Measurements from ENCODE around the gene CEP72.

CEP72 gene

DNA sequence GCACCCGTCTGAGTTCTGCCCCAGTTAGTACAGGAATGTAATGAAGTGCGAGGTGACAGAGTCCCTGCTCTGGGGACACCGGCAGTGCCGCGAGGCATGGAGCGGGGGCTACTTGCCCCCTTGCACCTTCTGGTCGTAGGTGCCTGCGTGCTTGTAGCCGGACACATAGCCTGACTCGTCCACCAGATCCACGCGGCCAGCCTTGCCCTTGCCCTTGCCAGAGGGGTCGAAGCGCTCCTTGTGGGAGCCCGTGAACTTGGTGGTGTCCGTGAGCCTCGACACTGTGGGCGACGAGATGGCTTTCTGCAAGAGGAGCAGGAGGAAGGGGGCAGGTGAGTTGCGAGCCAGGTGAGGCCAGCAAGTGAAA is 52.8 kb downstream of the CEP72 start:
- no peak for DNase-seq (ENCODE audit: extremely low spot score, insufficient read length, low read depth)
- FAIRE-seq, result no peak

DNA sequence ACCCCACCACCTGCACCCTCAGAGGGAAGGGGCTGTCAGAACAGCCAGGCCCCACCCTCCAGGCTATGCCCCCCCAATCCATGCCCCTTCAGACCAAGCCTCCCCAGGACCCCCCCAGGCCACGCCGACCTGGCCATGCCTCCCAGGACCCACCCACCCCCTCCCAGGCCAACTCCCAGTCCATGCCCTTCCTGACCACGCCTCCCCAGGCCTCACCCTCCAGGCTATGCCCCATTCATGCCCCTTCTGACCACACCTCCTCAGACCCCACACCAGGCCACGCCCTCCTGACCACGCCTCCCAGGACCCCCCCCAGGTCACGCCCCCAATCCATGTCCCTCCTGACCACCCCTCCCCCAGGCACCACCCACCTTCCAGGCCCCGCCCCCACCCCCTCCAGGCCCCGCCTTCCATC is 53.4 kb downstream of the CEP72 start:
- DNase-seq (ENCODE audit: extremely low spot score, insufficient read length, low read depth), result no peak
- no peak for FAIRE-seq

DNA sequence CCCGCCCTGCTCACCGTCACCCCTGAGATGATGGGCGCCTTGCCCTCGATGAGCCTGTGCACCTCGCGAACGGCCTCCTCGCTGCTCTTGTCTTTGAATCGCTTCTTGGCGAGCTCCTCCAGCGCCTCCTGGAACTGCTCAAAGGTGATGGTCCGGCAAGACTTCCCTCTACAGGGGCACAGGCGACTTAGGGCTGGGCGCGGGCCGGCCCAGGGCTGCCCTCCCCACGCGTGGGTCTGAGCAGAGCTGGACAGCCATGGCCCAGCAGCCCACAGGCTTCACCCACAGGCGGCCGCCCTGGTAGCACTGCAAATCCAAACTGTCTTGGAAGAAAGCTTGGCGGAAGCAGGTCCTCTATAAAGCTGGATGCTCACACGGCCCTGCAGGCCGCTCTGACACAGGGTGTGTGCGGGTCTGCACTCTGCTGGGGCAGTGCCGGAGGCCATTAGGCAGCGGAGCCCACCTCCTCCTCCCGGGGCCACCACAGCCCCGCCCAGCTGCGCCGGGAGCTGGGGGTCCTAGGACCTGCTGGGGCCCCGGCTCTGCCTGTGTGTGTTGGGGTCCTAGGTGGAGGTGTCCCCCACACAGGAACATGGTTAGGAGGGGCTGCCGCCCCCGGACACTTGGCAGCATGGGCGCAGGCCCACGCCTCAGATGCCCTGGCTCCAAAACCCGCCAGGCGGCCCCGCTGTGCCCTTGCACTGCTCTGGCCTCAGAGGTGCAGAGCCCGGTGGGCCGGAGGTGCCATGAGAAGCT is 54.0 kb downstream of the CEP72 start:
- DNase-seq (ENCODE audit: extremely low spot score, insufficient read length, low read depth), result no peak
- FAIRE-seq, result no peak

DNA sequence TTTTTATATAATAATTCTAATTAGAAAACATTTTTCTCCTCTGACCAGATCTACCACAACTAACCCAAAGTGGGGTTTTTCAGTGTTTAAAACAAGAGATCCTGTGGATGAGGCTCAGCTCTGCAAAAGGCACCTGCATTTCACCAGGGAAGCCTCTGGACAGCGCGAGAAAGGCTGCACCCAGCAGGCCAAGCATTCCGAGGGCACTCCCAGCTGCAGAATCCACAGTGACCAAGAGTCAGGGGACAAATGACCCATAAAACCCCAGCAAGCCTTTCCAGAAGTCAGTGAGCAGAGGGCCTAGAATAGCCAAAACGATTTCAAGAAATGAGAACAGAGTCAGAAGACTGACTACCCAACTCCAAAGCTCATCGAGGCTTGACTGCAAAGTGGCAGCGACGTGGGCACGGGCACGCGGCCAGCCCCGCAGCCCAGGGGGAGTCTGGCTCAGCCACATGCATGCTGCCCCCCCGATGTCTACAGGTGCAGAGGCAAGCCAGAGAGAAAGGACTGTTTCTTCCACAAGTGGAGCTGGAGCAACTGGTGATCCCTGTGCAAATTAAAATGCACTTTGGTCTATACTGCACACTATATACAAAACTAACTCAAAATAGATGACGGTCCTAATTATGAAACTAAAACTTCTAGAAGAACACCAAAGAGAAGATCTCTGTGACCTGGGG is 54.8 kb downstream of the CEP72 start:
- DNase-seq (ENCODE audit: extremely low spot score, insufficient read length, low read depth) (no peak), FAIRE-seq (no peak)

DNA sequence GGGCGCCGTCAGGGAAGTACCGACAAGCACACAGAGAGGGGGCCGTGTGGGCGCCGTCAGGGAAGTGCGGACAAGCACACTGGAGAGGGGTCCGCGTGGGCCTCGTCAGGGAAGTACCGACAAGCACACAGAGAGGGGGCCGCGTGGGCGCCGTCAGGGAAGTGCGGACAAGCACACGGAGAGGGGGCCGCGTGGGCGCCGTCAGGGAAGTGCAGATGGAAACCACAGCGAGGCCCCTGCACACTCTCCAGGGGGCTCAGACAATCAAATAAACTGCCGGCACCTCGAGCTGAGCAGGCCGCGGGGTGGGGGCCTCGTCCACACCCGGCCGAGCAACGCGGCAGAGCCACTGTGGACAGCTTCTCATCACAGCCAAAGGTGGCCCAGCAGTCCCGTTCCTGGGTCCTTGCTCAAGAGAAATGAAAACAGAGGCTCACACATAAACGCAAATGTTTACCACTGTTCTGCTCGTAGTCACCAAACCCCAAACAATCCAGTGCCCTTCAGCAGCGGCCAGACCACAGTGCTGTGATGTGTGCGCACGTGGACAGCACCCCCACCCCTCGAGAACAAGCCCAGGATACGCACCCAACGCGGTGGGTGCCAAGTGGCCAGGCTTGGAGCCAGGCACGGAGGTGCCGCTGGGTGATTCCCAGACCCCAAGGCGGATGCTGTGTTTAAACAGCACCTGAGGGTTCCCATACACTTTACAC is 56.3 kb downstream of the CEP72 start:
- DNase-seq (ENCODE audit: extremely low spot score, insufficient read length, low read depth), result no peak
- no peak for FAIRE-seq

DNA sequence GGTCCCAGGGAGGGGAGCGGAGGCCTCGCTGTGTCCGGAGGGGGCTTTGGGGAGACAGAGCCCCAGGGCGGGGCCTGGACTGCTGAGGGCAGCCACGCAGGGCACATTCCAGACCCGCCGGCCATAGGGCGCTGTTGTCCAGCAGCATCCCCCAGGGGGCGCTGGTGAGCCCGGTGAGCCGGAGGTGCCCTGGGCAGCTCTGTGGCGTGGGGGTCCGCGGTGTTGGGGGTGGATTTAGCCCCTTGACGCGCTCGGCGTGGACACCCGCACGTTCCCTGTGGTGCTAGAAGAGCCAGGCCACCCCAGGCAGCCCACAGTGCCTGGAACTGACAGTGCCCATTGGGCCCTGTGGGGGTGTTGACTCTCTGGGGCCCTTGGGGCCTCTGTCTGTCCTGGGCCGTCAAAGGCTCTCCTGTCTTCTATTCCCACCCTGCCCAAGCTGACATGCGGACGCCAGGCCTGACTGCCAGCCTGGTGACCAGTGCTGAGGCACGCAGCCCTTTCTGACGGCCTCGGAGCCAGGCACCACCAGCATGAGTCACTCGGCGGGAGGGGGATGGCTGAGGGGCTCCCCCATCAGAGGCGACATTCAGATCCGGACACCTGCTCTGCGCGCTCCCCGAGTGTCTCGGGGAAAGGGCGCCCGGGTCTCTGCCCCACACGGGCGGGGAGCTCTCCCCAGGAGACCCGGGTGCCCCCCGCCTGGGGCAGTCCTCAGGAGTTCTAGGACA is 57.1 kb downstream of the CEP72 start:
- DNase-seq (ENCODE audit: extremely low spot score, insufficient read length, low read depth) (no peak), FAIRE-seq (no peak)

DNA sequence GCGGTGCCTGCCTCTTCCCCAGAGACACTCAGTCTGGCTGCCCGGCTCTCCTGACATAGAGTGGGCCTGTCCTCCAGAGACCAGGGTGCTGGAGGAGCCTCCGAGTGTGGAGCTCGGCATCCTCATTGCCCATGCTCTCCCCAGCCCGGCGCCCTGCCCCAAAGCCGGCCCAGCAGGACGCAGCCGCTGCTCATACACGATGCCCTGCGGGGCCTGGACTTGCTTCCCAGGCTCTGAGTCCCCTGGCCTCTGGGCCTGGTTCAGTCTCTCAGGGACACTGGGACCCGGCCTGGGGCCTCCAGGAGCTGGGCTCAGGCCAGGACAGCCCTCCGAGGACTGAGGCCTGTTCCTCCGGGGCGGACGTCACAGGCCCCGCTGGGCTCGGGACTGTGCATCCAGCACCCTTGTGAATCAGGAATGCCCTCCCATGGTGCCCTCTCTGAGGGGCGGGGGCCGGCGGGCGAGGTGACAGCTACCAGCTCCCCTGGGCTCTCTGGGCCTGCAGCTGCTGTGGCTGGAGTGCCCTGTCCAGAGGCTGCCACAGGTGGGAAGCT is 57.8 kb downstream of the CEP72 start:
- DNase-seq (ENCODE audit: extremely low spot score, insufficient read length, low read depth) (no peak), FAIRE-seq (no peak)

DNA sequence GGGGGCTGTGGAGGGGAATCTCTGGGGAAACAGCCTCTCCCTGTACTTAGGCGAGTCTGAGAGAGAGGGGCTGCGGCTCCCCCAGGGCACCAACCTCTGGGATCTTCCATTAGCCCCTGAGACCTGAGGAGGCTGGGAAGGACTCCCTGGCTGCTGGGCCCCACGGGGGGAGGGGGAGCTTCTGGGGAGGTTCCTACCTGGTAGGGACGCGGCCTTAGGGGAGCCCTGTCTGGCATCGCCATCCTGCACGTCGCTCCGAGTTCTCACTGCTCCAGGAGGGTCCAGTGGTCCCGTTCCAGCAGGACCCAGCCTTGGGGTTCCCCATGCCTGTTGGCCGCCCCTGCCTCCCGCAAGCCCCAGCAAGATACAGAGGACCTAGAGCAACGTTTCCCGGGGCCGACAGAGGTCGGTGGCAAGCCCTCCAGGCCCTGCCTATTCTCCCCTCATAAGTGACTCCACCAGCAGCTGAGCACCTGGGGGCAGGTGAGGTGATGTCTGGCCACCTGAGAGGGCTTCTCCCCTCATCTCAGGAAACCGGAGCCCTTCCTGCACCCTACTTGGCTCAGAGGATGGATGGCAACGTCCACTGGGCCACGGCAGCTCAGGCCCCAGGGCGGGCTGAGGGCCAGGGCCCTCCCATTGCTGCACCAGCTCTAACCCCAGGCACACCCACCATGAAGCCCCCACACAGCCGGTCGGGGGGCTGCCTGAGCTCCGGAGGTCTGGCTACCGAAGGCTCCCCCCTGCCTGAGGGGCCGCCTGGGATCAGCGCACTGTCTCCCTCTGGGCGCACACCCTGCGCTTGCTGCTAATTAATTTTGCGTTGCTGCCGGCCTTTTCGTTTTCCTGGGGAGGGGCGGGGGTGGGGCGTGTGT is 58.5 kb downstream of the CEP72 start:
- DNase-seq (ENCODE audit: extremely low spot score, insufficient read length, low read depth) (no peak), FAIRE-seq (no peak)

DNA sequence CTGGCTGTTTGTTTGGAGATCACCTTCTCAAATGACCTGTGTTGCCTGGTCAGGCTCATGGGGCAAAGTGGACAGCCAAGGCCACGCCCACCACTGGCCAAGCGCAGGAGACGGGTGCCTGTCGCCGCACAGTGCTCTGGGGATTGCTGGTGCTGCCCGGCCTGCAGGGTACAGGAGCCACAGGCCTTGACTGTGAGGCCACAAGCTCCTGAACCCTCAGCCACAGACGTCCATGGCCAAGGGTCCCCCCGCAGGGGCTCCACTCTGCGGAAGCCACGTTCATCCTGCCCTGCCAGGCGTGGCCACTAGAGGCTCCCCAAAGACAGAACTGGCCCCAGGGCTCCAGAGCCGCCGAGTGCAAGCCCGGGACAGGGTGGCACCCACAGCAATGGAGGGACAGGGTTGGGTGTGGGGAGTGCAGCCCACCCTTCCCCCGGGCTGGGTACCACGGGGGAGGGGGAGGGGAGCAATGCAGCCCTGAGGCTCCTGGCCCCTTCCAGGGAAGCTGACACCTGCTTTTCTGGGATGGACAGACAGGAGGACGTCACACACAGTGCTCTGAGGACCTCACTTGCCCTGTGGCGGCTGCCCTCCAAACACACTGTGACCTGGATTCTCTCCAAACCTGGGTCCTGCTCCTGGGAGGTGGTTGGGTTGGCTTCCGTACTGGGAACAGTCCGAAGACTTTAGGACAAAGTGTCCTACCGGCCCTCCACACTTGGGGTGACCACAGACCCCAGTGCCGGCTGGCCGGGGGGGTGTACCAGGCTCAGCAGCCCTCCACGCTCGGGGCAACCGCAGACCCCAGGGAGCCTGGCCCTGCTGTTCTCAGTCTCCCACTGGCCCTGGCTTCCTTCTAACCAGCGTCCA is 59.6 kb downstream of the CEP72 start:
- FAIRE-seq, result peak; percentile 52
- DNase-seq (ENCODE audit: extremely low spot score, insufficient read length, low read depth), result peak; percentile 42

DNA sequence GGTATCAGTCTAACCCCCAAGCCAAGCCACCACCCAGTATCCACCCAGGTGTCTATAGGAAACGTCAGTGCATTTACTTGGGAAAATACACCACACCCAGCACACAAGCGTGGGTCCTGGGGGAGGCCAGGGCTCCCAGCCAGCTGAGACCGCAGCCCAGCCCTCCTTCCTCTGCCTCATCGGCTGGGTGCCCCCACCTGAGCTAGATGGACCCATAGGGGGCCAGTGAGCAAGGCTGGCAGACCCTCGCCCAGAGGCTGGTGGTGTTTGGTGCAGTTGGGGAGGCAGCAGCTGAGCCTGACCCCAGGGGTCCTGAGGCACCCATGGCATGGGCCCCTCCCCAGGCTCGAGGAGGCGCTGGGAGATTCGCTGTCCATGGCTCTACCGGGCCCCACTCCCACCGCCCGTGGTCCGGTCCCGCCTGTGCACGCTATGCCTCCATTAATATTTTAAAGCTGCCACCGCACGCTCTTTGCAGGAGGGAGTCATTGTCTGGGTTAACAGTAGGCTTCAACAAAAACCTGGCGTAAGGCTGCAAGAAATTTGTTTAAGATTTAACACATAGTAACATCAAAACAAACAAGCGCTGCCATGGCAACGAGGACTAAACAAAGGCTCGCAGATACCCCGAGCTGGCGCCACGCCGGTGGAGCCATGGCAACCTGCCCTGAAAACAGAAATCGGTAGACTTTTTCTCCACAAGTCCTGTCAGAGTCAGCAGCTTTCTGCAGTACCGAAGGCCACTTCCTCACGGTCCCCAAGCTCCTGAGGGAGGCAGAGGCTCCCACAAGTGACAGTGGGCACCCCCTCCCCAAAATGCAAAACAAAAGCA is 60.4 kb downstream of the CEP72 start:
- DNase-seq (ENCODE audit: extremely low spot score, insufficient read length, low read depth) (no peak), FAIRE-seq (no peak)

DNA sequence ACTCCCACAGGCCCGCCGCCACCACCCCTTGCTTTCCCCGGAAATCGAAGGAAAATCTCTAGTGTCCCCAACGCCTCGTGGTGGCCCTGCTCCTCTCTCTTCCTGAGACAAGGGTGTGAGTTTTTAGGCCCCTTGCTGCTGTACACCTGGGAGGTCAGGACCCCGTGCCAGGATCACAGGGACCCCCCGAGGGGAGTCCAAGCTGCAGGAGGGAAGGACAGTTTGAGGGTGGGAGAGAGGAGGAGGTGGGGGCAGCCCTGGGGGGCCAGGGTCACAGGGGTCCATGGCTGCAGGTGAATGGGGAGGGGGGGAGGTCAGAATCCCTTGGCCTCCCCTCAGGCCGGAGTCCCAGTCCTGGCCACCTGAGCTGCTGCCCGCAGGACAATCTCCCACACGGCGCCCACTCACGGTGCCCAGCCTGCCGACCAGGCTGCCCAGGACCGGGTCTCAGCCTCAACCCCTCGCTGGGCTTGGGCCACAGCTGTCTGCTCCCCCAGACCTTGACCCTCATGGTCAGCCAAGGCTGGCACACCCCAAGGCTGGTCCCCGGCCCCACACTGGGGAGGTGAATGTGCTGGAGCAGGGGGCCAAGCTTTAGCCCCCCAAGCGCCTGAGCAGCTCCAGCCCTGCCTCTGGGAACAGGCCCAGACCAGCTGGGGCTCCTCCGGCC is 61.2 kb downstream of the CEP72 start:
- FAIRE-seq (no peak), DNase-seq (ENCODE audit: extremely low spot score, insufficient read length, low read depth) (no peak)

DNA sequence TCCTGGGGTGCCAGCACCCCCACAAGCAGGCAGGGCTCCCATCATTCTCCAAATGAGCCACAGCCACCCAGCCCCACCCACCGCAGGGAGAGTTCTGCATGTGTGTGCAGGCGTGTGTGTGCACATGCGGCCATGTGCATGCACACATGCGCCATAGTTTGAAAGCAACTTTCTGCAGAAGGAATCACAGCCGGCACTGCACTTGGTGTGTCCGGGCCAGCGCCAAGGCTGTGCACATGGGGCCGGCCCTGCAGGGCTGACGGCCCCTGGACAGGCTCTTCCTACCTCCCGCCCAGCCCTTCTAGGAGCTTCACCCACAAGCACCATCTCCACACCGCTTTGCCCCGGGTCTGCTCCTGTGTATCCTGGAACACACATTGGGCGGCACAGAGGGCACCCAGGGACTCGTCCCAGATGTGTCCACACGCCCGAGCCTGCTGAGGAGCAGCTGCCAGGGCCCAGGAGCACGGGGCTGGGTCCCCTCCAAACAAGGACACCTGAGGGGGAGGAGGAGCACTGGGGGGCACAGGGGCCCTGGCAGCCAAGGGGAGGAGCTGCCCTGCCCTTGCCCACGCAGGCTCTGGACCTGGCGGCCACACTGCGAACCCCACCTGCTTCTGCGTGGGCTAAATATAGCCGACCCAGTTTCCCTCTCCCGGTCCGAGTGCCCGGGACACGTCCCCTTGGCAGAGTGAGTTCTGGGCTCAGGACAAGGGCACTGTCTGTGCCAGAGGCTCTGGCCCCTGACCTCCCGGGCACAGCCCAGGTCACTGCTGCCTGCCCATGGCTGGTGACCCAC is 61.9 kb downstream of the CEP72 start:
- DNase-seq (ENCODE audit: extremely low spot score, insufficient read length, low read depth) (no peak), FAIRE-seq (no peak)

DNA sequence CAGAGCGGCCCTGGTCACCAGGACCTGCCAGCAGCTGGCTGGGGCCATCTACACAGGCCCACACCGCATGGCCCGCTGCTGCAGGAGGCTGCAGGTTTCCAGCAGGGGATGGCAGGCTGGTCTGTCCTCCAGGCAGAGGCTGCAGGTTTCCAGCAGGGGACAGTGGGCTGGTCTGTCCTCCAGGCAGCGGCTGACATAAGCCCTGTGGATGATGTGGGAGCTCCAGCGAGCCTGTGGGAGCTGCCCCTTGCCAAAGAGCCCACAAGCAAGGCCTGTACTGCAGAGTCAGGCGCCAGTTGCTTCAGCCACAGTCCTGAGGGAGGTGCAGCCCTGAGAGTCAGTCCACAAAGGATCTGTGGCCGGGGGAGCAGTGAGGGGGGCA is 62.5 kb downstream of the CEP72 start:
- no peak for DNase-seq (ENCODE audit: extremely low spot score, insufficient read length, low read depth)
- FAIRE-seq, result no peak

DNA sequence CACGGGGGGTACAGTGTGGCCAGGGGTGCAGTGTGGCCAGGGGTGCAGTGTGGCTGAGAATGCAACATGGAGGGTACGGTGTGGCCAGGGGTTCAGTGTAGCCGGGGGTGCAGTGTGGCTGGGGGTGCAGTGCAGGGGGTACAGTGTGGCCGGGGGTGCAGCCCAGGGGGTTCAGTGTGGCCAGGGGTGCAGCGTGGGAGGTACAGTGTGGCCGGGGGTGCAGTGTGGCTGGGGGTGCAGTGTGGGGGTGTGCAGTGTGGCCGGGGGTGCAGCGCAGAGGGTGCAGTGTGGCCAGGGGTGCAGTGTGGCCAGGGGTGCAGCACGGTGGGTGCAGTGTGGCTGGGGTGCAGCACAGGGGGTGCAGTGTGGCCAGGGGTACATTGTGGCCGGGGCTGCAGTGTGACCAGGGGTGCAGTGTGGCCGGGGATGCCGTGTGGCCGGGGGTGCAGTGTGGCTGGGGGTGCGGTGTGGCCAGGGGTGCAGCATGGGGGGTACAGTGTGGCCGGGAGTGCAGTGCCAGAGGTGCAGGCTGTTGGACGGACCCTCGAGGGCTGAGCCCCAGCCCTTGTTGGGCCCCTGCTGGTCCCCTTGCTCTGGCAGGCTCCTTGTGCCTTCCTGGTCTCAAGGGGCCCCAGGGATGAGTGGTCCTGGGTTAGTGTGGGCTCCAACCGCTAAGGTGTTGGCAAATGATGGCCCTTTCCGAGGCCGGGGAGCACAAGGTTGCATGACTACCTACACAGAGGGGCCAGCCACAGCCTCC is 63.2 kb downstream of the CEP72 start:
- FAIRE-seq (no peak), DNase-seq (ENCODE audit: extremely low spot score, insufficient read length, low read depth) (no peak)

DNA sequence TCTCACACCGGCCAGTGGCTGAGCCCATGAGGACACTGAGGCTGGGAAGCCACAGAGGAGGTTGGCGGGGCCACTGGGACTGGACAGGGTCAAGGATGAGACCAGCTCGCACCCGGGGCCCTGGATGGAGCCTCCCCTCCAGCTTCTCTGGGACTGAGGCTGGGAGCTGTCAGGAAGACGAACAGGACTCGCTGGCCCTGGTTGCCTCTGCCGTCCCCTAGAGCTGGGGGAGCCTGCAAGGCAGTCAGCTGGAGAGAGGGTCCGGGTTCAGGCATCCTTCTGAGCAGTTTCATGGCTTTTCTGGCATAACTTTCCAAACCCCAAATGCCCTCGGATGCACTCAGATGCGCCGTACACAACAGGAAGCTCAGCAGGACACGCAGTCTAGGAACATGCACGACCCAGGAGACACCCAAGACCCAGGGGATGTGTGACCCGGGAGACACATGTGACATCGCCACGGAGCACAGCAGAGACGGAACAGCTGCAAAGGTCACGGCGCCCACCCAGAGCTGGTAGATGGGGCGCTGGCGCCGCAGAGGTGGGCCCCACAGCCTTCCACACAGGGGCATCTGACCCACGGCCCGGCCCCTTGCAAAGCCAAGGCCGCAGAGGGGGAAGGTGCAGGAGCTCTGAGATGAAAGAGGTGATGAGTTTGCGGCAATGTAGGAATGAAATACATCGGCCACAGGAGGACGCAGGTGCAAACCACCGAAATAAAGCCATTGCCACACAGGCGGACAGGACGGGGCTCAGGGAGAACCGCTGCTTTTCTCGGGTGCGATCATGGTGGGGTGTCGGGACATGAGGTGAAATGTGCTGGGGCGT is 63.9 kb downstream of the CEP72 start:
- no peak for DNase-seq (ENCODE audit: extremely low spot score, insufficient read length, low read depth)
- no peak for FAIRE-seq
